GM18505 (cell line): ENCODE results near the gene SPTBN5.

Experiments
- ATAC-seq: cut with Tn5 transposase; IDR thresholded peaks from one replicate; pipeline ENCODE4 v1.9.1; 2021; ENCODE audit not compliant: unreplicated experiment
- POLR2A ChIP-seq: IDR thresholded peaks from 4 replicates; pipeline ENCODE4 v1.6.1; 2011; ENCODE audit warnings: borderline replicate concordance; ENCODE audit not compliant: insufficient read depth, insufficient read length; ENCODE audit errors: extremely low read depth

Gene SPTBN5

GRCh38 chr15:41893422-41894250 lies at the start of gene SPTBN5:
TSS of gene SPTBN5 (minus strand) at chr15:41894053. CDS start at chr15:41893497, 556 bp downstream.
- no peak for TF ChIP-seq POLR2A
- ATAC-seq, result no peak

DNA sequence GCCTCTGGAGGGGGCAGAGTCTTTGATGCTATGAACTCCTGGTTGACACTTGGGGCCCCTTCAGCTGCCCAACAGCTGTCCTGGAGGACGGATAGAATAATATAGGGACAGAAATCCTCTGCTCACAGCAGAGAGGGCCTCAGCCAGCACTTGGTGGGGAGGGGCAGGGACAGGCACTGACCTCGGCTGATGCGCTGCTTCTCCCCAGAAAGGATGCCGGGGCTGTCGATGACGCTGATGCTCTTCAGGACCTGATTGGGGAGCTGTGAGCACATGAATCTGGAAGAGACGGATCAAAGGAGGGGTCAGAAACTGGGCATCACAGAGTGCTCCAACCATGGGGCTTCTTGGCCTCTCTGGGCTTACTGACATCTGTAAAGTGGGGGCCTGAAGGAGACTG lies 49.0 kb upstream of the SPTBN5 start:
- TF ChIP-seq POLR2A, result no peak
- ATAC-seq, result no peak

GRCh38 chr15:41941644-41942415 lies 48.0 kb upstream of the SPTBN5 start:
- no peak for ATAC-seq
- no peak for TF ChIP-seq POLR2A

- no peak for ATAC-seq
- TF ChIP-seq POLR2A, result no peak
Measured at GRCh38 chr15:41940441-41940857, 46.6 kb upstream of the SPTBN5 start.

DNA sequence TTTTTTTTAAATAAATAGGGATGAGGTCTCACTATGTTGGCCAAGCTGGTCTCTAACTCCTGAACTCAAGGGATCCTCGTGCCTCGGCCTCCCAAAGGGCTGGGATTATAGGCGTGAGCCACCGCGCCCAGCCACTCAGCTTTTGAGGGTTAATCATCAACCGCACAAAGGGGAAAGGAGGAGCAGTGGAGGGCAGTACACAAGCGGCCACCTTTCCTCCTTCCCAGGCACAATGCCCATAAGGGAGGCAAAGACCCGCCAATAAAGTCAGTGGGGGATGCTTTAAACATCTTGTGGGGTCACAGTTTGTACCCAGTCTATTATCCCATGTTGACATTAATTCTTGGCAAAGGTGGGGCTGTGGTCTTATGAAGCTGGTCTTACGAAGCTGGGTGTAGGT lies 46.1 kb upstream of the SPTBN5 start:
- ATAC-seq, result no peak
- no peak for TF ChIP-seq POLR2A

- no peak for TF ChIP-seq POLR2A
- no peak for ATAC-seq
Measured at GRCh38 chr15:41937568-41937923, 43.7 kb upstream of the SPTBN5 start.

DNA sequence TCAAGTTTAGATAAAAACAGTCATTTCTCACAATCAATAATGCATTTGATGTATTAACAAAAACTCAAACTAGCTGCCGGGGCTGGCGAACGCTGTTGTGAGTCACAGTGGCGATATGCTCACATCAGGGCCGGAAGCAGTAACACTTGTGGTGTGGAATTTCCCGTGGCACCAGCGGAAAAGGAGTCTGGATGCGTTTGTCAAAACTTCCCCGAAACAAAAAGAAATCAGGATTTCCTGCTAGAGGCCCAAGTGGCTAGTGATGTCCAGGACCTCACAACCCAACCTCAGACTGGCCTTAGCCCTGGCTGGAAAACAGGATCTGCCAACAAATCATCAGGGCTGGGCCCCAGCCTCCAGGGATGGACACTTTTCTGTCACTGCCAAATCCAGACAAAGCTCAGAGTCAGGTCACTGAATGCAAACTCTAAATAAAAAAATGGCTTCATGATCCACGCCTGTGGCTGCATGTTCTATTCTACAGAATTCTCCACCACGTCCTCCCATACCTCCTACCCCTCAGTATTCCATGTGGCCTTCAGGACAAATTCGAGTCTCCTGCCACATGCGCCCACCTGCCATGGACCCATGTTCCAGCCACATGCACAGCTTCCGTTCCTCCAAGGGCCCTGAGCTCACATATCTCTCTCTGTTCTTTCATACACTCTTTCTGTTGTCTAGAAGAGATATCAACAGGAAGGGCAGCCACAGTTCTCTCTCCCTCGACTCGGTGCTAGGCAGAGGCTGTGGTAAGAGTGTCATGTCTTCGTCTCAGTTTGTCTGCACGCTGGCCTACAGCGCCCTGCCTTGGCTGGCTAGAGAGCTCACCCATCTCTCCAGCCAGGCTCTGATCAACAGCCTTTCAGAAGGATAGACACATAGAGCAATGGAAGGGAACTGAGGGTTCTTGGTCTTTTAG lies 43.1 kb upstream of the SPTBN5 start:
- ATAC-seq, result no peak
- TF ChIP-seq POLR2A, result peak; percentile 34

GRCh38 chr15:41936155-41936554 lies 42.3 kb upstream of the SPTBN5 start:
- ATAC-seq, result no peak

GRCh38 chr15:41935566-41936020 lies 41.7 kb upstream of the SPTBN5 start:
- ATAC-seq, result no peak
- TF ChIP-seq POLR2A, result no peak

More at GRCh38 chr15:41936155-41936554, 42.3 kb upstream of the SPTBN5 start:
- TF ChIP-seq POLR2A, result no peak

- no peak for ATAC-seq
- no peak for TF ChIP-seq POLR2A
Measured at GRCh38 chr15:41934843-41935242, 41.0 kb upstream of the SPTBN5 start.

- no peak for TF ChIP-seq POLR2A
- ATAC-seq, result no peak
Measured at GRCh38 chr15:41933771-41934170, 39.9 kb upstream of the SPTBN5 start.

- TF ChIP-seq POLR2A, result no peak
- ATAC-seq, result no peak
Measured at GRCh38 chr15:41933326-41933725, 39.5 kb upstream of the SPTBN5 start.

GRCh38 chr15:41932511-41933289 lies 38.8 kb upstream of the SPTBN5 start:
- no peak for TF ChIP-seq POLR2A
- no peak for ATAC-seq

- no peak for TF ChIP-seq POLR2A
- ATAC-seq, result no peak
Measured at GRCh38 chr15:41932101-41932500, 38.2 kb upstream of the SPTBN5 start.
